ENCODE measurements around the gene YAP1. TPM values are rescaled to one million over a fixed set of nuclear protein-coding genes. Genes with fewer than 3 reads are reported as not detected.

The YAP1 gene
- polyA plus RNA-seq, 2 of the 4 experiments (the other 2 are of a cell fraction): 40.4 to 48.0 TPM

- TF ChIP-seq HDAC2 (IDR thresholded peaks at IDR 0.05) (no peak), CHD2 (IDR thresholded peaks at IDR 0.05; ENCODE audit: low read length, partially characterized antibody) (no peak), HMGXB4 (CRISPR knock-in tag; IDR thresholded peaks at IDR 0.05; ENCODE audit: borderline replicate concordance) (no peak), SREBF2 (IDR thresholded peaks at IDR 0.05) (no peak), BHLHE40 (IDR thresholded peaks at IDR 0.05; ENCODE audit: low read depth, low read length) (no peak), EHF (CRISPR knock-in tag; IDR thresholded peaks at IDR 0.05) (no peak)
- no peak for FAIRE-seq
- POLR2A ChIA-PET: no interaction called here
Observed at GRCh38 chr11:102079625-102080024, 30.6 kb upstream of the YAP1 start.

GRCh38 chr11:102081313-102081712, 28.9 kb upstream of the YAP1 start:
- POLR2A ChIA-PET: no interaction called here
- Histone ChIP-seq H3K9me3 (no peaks in the 10 kb centered on the region), H3K4me3 (no peak overlapping the region), H3K4me2 (no peak overlapping the region), H3K27ac (no peak overlapping the region), H3K4me1 (peaks cover 20% of the 10 kb centered on the region)
- TF ChIP-seq EP300 (IDR thresholded peaks at IDR 0.05): no peak
- no peak for TF ChIP-seq USF2 (IDR thresholded peaks at IDR 0.05)
- TF ChIP-seq SMC3 (IDR thresholded peaks at IDR 0.05): no peak
- TF ChIP-seq REST (IDR thresholded peaks at IDR 0.05): no peak
- TF ChIP-seq ZNF302 (CRISPR knock-in tag; IDR thresholded peaks at IDR 0.05): no peak
- TF ChIP-seq GATA3 (IDR thresholded peaks at IDR 0.05; ENCODE audit: borderline replicate concordance): no peak
- TF ChIP-seq MAFK (IDR thresholded peaks at IDR 0.05; ENCODE audit: partially characterized antibody): no peak
- TF ChIP-seq FOSL2 (IDR thresholded peaks at IDR 0.05): no peak
- TF ChIP-seq FOSL2 (CRISPR knock-in tag; IDR thresholded peaks at IDR 0.05): no peak
- TF ChIP-seq RNF2 (IDR thresholded peaks at IDR 0.05; ENCODE audit: borderline replicate concordance, low read depth): no peak
- TF ChIP-seq HDAC2 (IDR thresholded peaks at IDR 0.05): no peak
- TF ChIP-seq RARB (CRISPR knock-in tag; IDR thresholded peaks at IDR 0.05): no peak
- no peak for TF ChIP-seq ELK1 (IDR thresholded peaks at IDR 0.05; ENCODE audit: low read depth, low read length)
- ATAC-seq (no peak), FAIRE-seq (no peak), DNase-seq (ENCODE audit: low read depth in 1 of 2, low spot score in 1 of 2) (no peak)
- 95% methylated on average over 7 of the region's 7 CpGs for WGBS (ENCODE audit: missing lambda C conversion rate)
- CTCF ChIA-PET: no interaction called here

More at GRCh38 chr11:102079625-102080024, 30.6 kb upstream of the YAP1 start:
- H3K9me3 ChIP-seq: no peaks in the 10 kb centered on the region
- no peak overlapping the region for H3K4me2 ChIP-seq
- peaks cover 6% of the 10 kb centered on the region; the same call in 2 of the 3 replicates for H3K4me1 ChIP-seq
- DNase-seq (ENCODE audit: low read depth in 1 of 2, low spot score in 1 of 2) (no peak), ATAC-seq (no peak)
- CTCF ChIA-PET: interaction anchor here (0.6 to 1.0 kb wide), 2 partner anchors 25 to 105 kb away, joined by 3 to 4 read pairs; no protein-coding TSS in a partner anchor
- H3K4me3 ChIP-seq: no peak overlapping the region
- H3K27ac ChIP-seq: no peak overlapping the region
